ENCODE measurements around the gene SORCS1.

The SORCS1 gene

GRCh38 chr10:106795619-106796018, 368.9 kb downstream of the SORCS1 start:
- DNase-seq, result no peak

GRCh38 chr10:106793617-106794016, 370.9 kb downstream of the SORCS1 start:
- DNase-seq, result no peak

- no peak for DNase-seq
Observed at GRCh38 chr10:106789623-106790022, 374.9 kb downstream of the SORCS1 start.

- DNase-seq, result no peak
Observed at GRCh38 chr10:106788982-106789381, 375.5 kb downstream of the SORCS1 start.

- DNase-seq, result no peak
Observed at GRCh38 chr10:106785528-106785927, 379.0 kb downstream of the SORCS1 start.

- no peak for DNase-seq
Observed at GRCh38 chr10:106780632-106781031, 383.9 kb downstream of the SORCS1 start.

- DNase-seq, result no peak
Observed at GRCh38 chr10:106777841-106778240, 386.7 kb downstream of the SORCS1 start.

- DNase-seq, result no peak
Observed at GRCh38 chr10:106775127-106775526, 389.4 kb downstream of the SORCS1 start.

- no peak for DNase-seq
Observed at GRCh38 chr10:106772957-106773356, 391.5 kb downstream of the SORCS1 start.

- DNase-seq, result no peak
Observed at GRCh38 chr10:106771154-106771553, 393.4 kb downstream of the SORCS1 start.

GRCh38 chr10:106768204-106768603, 396.3 kb downstream of the SORCS1 start:
- no peak for DNase-seq

- DNase-seq, result no peak
Observed at GRCh38 chr10:106765928-106766327, 398.6 kb downstream of the SORCS1 start.

- no peak for DNase-seq
Observed at GRCh38 chr10:106765241-106765754, 399.2 kb downstream of the SORCS1 start.

GRCh38 chr10:106764360-106764759, 400.1 kb downstream of the SORCS1 start:
- DNase-seq, result no peak

- no peak for DNase-seq
Observed at GRCh38 chr10:106761906-106762305, 402.6 kb downstream of the SORCS1 start.

GRCh38 chr10:106757521-106757920, 407.0 kb downstream of the SORCS1 start:
- DNase-seq, result no peak

- no peak for DNase-seq
Observed at GRCh38 chr10:106751091-106751490, 413.4 kb downstream of the SORCS1 start.

GRCh38 chr10:106746868-106747267, 417.6 kb downstream of the SORCS1 start:
- DNase-seq, result no peak

- DNase-seq, result no peak
Observed at GRCh38 chr10:106741006-106741530, 423.4 kb downstream of the SORCS1 start.

- DNase-seq, result no peak
Observed at GRCh38 chr10:106740071-106740470, 424.4 kb downstream of the SORCS1 start.

GRCh38 chr10:106734220-106734619, 430.3 kb downstream of the SORCS1 start:
- no peak for DNase-seq

- no peak for DNase-seq
Observed at GRCh38 chr10:106728232-106728631, 436.3 kb downstream of the SORCS1 start.

- DNase-seq, result no peak
Observed at GRCh38 chr10:106727170-106727569, 437.3 kb downstream of the SORCS1 start.

GRCh38 chr10:106722524-106722923, 442.0 kb downstream of the SORCS1 start:
- DNase-seq, result no peak

- no peak for DNase-seq
Observed at GRCh38 chr10:106720683-106721082, 443.8 kb downstream of the SORCS1 start.
